Prostate gland (tissue), 2 donors: Measurements from ENCODE around the gene POC1B. TPM values are rescaled to one million over a fixed set of nuclear protein-coding genes. Genes with fewer than 3 reads are reported as not detected.

Experiments used
- DNase-seq: peaks from one replicate; pipeline ENCODE4 v3.0.0-alpha.2; 2019; ENCODE audit warnings: low spot score
- H3K27ac ChIP-seq, 2 donors: fragments of 200-600 bp; sonication (generic); 2 replicates each; pipeline ENCODE4 v1.5.1; 2017 to 2019
- H3K27me3 ChIP-seq: fragments of 200-600 bp; sonication (generic); replicated peaks from 2 replicates; pipeline ENCODE4 v1.5.1; 2019; ENCODE audit not compliant: insufficient read depth
- H3K36me3 ChIP-seq, 2 donors: fragments of 200-600 bp; sonication (generic); 1 replicate in 1 of 2; 2 replicates in 1 of 2; pipeline versions ENCODE4 v1.5.1 to v1.8.1; 2017 to 2019
- H3K4me1 ChIP-seq: fragments of 200-600 bp; sonication (generic); replicated peaks from 2 replicates; pipeline ENCODE4 v1.5.1; 2019
- H3K4me3 ChIP-seq, 2 donors: fragments of 200-600 bp; sonication (generic); 2 replicates each; pipeline ENCODE4 v1.5.1; 2017 to 2019
- H3K9me3 ChIP-seq: fragments of 200-600 bp; sonication (generic); 2 replicates; pipeline ENCODE4 v1.5.1; 2017
- CTCF ChIP-seq, 4 experiments: fragments of 200-600 bp in 2 of 4; fragments of 450-650 bp in 2 of 4; sonication (generic) in 2 of 4; IDR thresholded peaks; 1 replicate in 3 of 4; 2 replicates in 1 of 4; pipeline ENCODE4 v1.5.1; 2016 to 2019; ENCODE audit warnings: antibody characterized with exemption in 4 of 4, mild to moderate bottlenecking in 2 of 4, moderate library complexity in 2 of 4
- POLR2A ChIP-seq: fragments of 450-650 bp; IDR thresholded peaks from one replicate; pipeline ENCODE4 v1.6.1; 2016; ENCODE audit warnings: antibody characterized with exemption, mild to moderate bottlenecking
- POLR2AphosphoS5 ChIP-seq: sonication (generic); formaldehyde crosslinking; IDR thresholded peaks from one replicate; pipeline ENCODE4 v1.6.1; 2017; ENCODE audit warnings: antibody characterized with exemption
- WGBS: methylation state at CpG from one replicate; pipeline ENCODE4 v1.1.5; 2018; 5-methylcytosine and 5-hydroxymethylcytosine counted together
- intact Hi-C: fragments of 100-400 bp; cut with DNase I; formaldehyde crosslinking; loops from one replicate; pipeline ENCODE4 v1.14.2; 2022
- total RNA-seq, 2 donors: library from RNA; depleted of rRNA; stranded (reverse); fragments of >200 nt; gene quantifications; one replicate each; pipeline ENCODE4 v1.1.0, GENCODE V29; 2016

POC1B gene
- total RNA-seq, 2 donors from 2014 or later, result 11.1 to 15.8 TPM

- H3K9me3 ChIP-seq, result no peaks in the 10 kb centered on the region
- H3K27me3 ChIP-seq, result no peaks in the 10 kb centered on the region
- TF ChIP-seq POLR2A (no peak), POLR2AphosphoS5 (no peak)
- no peak for DNase-seq
- no peaks in the 10 kb centered on the region for H3K36me3 ChIP-seq
- no peak overlapping the region for H3K27ac ChIP-seq
- 72% methylated on average over 4 of the region's 4 CpGs for WGBS
- intact Hi-C loops, result loop anchor here (2.0 kb wide), 1 partner anchor 44 kb away; no protein-coding TSS in a partner anchor
- no peaks in the 10 kb centered on the region for H3K4me1 ChIP-seq
- H3K4me3 ChIP-seq, result no peak overlapping the region
Observed at GRCh38 chr12:89476904-89477595, 48.8 kb downstream of the POC1B start.

GRCh38 chr12:89476232-89476631 lies 49.6 kb downstream of the POC1B start:
- TF ChIP-seq POLR2AphosphoS5 (no peak), POLR2A (no peak), CTCF (IDR thresholded peaks at IDR 0.05) (no peak)
- 91% methylated on average over 3 of the region's 3 CpGs for WGBS
- Histone ChIP-seq H3K27ac (no peak overlapping the region), H3K4me3 (no peak overlapping the region), H3K36me3 (no peaks in the 10 kb centered on the region), H3K27me3 (no peaks in the 10 kb centered on the region), H3K9me3 (no peaks in the 10 kb centered on the region), H3K4me1 (no peaks in the 10 kb centered on the region)
- DNase-seq, result no peak
- intact Hi-C loops, result loop anchor here (2.0 kb wide), 1 partner anchor 45 kb away; no protein-coding TSS in a partner anchor

GRCh38 chr12:89475203-89475990 lies 50.5 kb downstream of the POC1B start:
- no peak overlapping the region for H3K27ac ChIP-seq
- intact Hi-C loops, result no loop called here

GRCh38 chr12:89474615-89475014 lies 51.2 kb downstream of the POC1B start:
- no peaks in the 10 kb centered on the region for H3K36me3 ChIP-seq
- H3K9me3 ChIP-seq, result no peaks in the 10 kb centered on the region
- no peak for DNase-seq
- WGBS, result 29% methylated on average over 1 of the region's 1 CpG
- H3K4me1 ChIP-seq, result no peaks in the 10 kb centered on the region
- H3K4me3 ChIP-seq, result no peak overlapping the region
- no peaks in the 10 kb centered on the region for H3K27me3 ChIP-seq
- no peak for TF ChIP-seq POLR2A
- intact Hi-C loops, result no loop called here
- no peak overlapping the region for H3K27ac ChIP-seq

More at GRCh38 chr12:89475203-89475990, 50.5 kb downstream of the POC1B start:
- Histone ChIP-seq H3K9me3 (no peaks in the 10 kb centered on the region), H3K36me3 (no peaks in the 10 kb centered on the region), H3K27me3 (no peaks in the 10 kb centered on the region), H3K4me3 (no peak overlapping the region), H3K4me1 (no peaks in the 10 kb centered on the region)
- WGBS, result 41% methylated on average over 6 of the region's 6 CpGs
- DNase-seq, result no peak
- no peak for TF ChIP-seq POLR2A

GRCh38 chr12:89472508-89472907 lies 53.3 kb downstream of the POC1B start:
- no peak for DNase-seq
- no peak for TF ChIP-seq POLR2AphosphoS5
- TF ChIP-seq CTCF (IDR thresholded peaks at IDR 0.05), result no peak
- TF ChIP-seq POLR2A, result no peak
- no peaks in the 10 kb centered on the region for H3K4me1 ChIP-seq
- whole genome bisulfite sequencing, result 69% methylated on average over 2 of the region's 2 CpGs
- H3K4me3 ChIP-seq, result no peak overlapping the region
- no peaks in the 10 kb centered on the region for H3K9me3 ChIP-seq
- H3K27ac ChIP-seq, result no peak overlapping the region
- H3K36me3 ChIP-seq, result no peaks in the 10 kb centered on the region
- no peaks in the 10 kb centered on the region for H3K27me3 ChIP-seq
- intact Hi-C loops, result no loop called here

- H3K27me3 ChIP-seq, result no peaks in the 10 kb centered on the region
- H3K4me3 ChIP-seq, result no peak overlapping the region
- no peak for DNase-seq
- H3K4me1 ChIP-seq, result no peaks in the 10 kb centered on the region
- 70% methylated on average over 3 of the region's 3 CpGs for WGBS
- no peak overlapping the region for H3K27ac ChIP-seq
- no peaks in the 10 kb centered on the region for H3K9me3 ChIP-seq
- intact Hi-C loops, result no loop called here
- TF ChIP-seq CTCF (IDR thresholded peaks at IDR 0.05) (peak in 3 of 4 experiments; percentile 44 to 63 (median 63)), POLR2AphosphoS5 (no peak)
- no peaks in the 10 kb centered on the region for H3K36me3 ChIP-seq
Observed at GRCh38 chr12:89470741-89471509, 54.9 kb downstream of the POC1B start.
